HL-60 (cell line): Measurements from ENCODE around the gene CCDC185.

Experiments
- CTCF ChIP-seq: IDR thresholded peaks from one replicate; pipeline ENCODE4 v1.5.1; 2011; ENCODE audit warnings: low read length, control low read depth, inconsistent platforms; ENCODE audit not compliant: insufficient read depth
- GABPA ChIP-seq: IDR thresholded peaks from 2 replicates; pipeline ENCODE4 v1.6.1; 2012; ENCODE audit warnings: low read depth
- POLR2AphosphoS5 ChIP-seq: IDR thresholded peaks from 2 replicates; pipeline ENCODE4 v1.6.1; 2012; ENCODE audit warnings: low read depth
- REST ChIP-seq: IDR thresholded peaks from 2 replicates; pipeline ENCODE4 v1.6.1; 2012; ENCODE audit warnings: low read depth; ENCODE audit not compliant: insufficient replicate concordance

GRCh38 chr1:223405507-223405906 lies 12.3 kb downstream of the CCDC185 start:
- TF ChIP-seq CTCF, result no peak
- TF ChIP-seq GABPA, result no peak
- no peak for TF ChIP-seq REST
- TF ChIP-seq POLR2AphosphoS5, result no peak
